NT2/D1 (cell line): ENCODE measurements around the gene CEBPB.

ENCODE experiments used
- SUZ12 ChIP-seq: IDR thresholded peaks from 2 replicates; pipeline ENCODE4 v1.6.1; 2011; ENCODE audit not compliant: insufficient read length, insufficient read depth; ENCODE audit errors: extremely low read depth
- YY1 ChIP-seq: IDR thresholded peaks from 2 replicates; pipeline ENCODE4 v1.6.1; 2011; ENCODE audit not compliant: insufficient read length, insufficient read depth
- ZNF274 ChIP-seq: IDR thresholded peaks from 2 replicates; pipeline ENCODE4 v1.6.1; 2011; ENCODE audit warnings: mild to moderate bottlenecking, low read depth, low read length

- TF ChIP-seq YY1 (no peak), ZNF274 (no peak), SUZ12 (no peak)
Observed at GRCh38 chr20:50187403-50188051, 3.1 kb upstream of the CEBPB start.
